ENCODE data around the gene IQCE. TPM values are rescaled to one million over a fixed set of nuclear protein-coding genes. Genes with fewer than 3 reads are reported as not detected.

Gene IQCE
- total RNA-seq, 1 donor from 2014 or later = 11.4 TPM

GRCh38 chr7:2592375-2592865 lies 33.6 kb downstream of the IQCE start:
- Histone ChIP-seq H3K27ac (no peak overlapping the region), H3K4me1 (no peaks in the 10 kb centered on the region), H3K27me3 (no peaks in the 10 kb centered on the region), H3K4me3 (no peak overlapping the region), H3K9me3 (no peaks in the 10 kb centered on the region), H3K36me3 (peaks cover 26 to 49% of the 10 kb centered on the region in 2 donors)
- TF ChIP-seq, protein P1, sequence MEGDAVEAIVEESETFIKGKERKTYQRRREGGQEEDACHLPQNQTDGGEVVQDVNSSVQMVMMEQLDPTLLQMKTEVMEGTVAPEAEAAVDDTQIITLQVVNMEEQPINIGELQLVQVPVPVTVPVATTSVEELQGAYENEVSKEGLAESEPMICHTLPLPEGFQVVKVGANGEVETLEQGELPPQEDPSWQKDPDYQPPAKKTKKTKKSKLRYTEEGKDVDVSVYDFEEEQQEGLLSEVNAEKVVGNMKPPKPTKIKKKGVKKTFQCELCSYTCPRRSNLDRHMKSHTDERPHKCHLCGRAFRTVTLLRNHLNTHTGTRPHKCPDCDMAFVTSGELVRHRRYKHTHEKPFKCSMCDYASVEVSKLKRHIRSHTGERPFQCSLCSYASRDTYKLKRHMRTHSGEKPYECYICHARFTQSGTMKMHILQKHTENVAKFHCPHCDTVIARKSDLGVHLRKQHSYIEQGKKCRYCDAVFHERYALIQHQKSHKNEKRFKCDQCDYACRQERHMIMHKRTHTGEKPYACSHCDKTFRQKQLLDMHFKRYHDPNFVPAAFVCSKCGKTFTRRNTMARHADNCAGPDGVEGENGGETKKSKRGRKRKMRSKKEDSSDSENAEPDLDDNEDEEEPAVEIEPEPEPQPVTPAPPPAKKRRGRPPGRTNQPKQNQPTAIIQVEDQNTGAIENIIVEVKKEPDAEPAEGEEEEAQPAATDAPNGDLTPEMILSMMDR (IDR thresholded peaks at IDR 0.05) = no peak
- DNase-seq (ENCODE audit: low spot score in 2 of 2) = no peak
- intact Hi-C loops (cut with DNase I) = no loop called here

GRCh38 chr7:2593036-2593727 lies 34.4 kb downstream of the IQCE start:
- TF ChIP-seq, protein P1 (IDR thresholded peaks at IDR 0.05) = no peak
- peaks cover 22 to 43% of the 10 kb centered on the region in 2 donors for H3K36me3 ChIP-seq
- H3K27ac ChIP-seq = no peak overlapping the region
- no peaks in the 10 kb centered on the region for H3K27me3 ChIP-seq
- intact Hi-C loops (cut with DNase I) = no loop called here
- no peak overlapping the region for H3K4me3 ChIP-seq
- H3K9me3 ChIP-seq = no peaks in the 10 kb centered on the region
- no peak for DNase-seq (ENCODE audit: low spot score in 2 of 2)
- no peaks in the 10 kb centered on the region for H3K4me1 ChIP-seq

DNA sequence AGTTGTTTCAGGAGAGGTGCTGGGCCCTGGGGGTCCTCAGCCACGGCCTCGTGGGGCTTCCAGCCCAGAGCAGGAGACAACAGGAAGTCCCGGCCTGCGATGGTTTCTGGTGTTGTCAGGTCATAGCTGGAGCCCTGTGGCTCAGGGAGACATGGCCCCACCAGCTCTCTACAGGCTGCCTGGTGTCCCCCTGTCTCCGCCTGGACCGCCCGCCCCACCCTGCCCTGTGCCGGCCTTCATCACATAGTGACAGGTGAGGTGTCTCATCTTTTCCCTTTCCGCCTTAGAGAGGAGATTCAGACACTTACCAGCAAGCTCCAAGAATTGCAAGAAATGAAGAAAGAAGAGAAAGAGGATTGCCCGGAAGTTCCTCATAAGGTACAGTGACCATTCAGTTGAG lies 35.8 kb downstream of the IQCE start:
- no peak for DNase-seq (ENCODE audit: low spot score in 2 of 2)
- no peaks in the 10 kb centered on the region for H3K4me1 ChIP-seq
- H3K27me3 ChIP-seq = no peaks in the 10 kb centered on the region
- no peak overlapping the region for H3K4me3 ChIP-seq
- intact Hi-C loops (cut with DNase I) = no loop called here
- H3K27ac ChIP-seq = no peak overlapping the region
- peaks cover 30 to 55% of the 10 kb centered on the region in 2 donors for H3K36me3 ChIP-seq
- no peaks in the 10 kb centered on the region for H3K9me3 ChIP-seq
- TF ChIP-seq, protein P1 (IDR thresholded peaks at IDR 0.05) = no peak

DNA sequence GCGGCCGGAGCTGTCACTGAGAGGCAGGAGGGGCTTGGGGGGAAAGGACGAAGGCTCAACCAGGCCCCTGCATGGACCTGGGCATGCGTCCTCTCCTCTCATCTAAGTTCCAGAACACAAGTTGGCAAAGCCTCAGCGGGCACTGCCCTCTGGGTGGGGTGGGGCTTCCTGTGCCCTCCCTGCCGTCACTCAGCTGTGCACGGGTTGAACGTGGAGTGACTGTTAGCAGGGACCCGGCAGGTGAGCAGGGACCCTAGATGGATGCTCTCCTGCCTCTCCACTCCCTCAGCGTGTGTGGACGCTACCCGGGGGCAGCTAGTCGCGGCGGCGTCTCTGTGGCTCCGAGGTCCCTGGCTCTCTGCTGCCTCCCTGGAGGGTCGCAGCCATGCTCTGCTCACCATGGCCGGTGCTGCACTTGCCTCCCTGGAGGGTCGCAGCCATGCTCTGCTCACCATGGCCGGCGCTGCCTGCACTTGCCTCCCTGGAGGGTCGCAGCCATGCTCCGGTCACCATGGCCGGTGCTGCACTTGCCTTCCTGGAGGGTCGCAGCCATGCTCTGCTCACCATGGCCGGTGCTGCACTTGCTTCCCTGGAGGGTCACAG lies 36.6 kb downstream of the IQCE start:
- H3K27ac ChIP-seq = no peak overlapping the region

GRCh38 chr7:2596464-2597272 lies 37.9 kb downstream of the IQCE start:
- H3K9me3 ChIP-seq = no peaks in the 10 kb centered on the region
- TF ChIP-seq, protein P1 (IDR thresholded peaks at IDR 0.05) = no peak
- intact Hi-C loops (cut with DNase I) = no loop called here
- no peak overlapping the region for H3K4me3 ChIP-seq
- no peaks in the 10 kb centered on the region for H3K27me3 ChIP-seq
- H3K36me3 ChIP-seq = peaks cover 32 to 55% of the 10 kb centered on the region in 2 donors
- no peaks in the 10 kb centered on the region for H3K4me1 ChIP-seq
- DNase-seq (ENCODE audit: low spot score in 2 of 2) = no peak
- H3K27ac ChIP-seq = no peak overlapping the region

More for the DNA sequence above, 36.6 kb downstream of the IQCE start:
- no peaks in the 10 kb centered on the region for H3K9me3 ChIP-seq
- no peak overlapping the region for H3K4me3 ChIP-seq
- DNase-seq (ENCODE audit: low spot score in 2 of 2) = no peak
- intact Hi-C loops (cut with DNase I) = no loop called here
- no peaks in the 10 kb centered on the region for H3K4me1 ChIP-seq
- no peaks in the 10 kb centered on the region for H3K27me3 ChIP-seq
- TF ChIP-seq, protein P1 (IDR thresholded peaks at IDR 0.05) = no peak
- H3K36me3 ChIP-seq = peaks cover 27 to 50% of the 10 kb centered on the region in 2 donors
